ENCODE data around the gene TBX18. TPM values are rescaled to one million over a fixed set of nuclear protein-coding genes. Genes with fewer than 3 reads are reported as not detected.

The TBX18 gene
- total and polyA plus RNA-seq, 4 donors: 0.10 to 0.59 (median 0.19) TPM; not detected in 1

DNA sequence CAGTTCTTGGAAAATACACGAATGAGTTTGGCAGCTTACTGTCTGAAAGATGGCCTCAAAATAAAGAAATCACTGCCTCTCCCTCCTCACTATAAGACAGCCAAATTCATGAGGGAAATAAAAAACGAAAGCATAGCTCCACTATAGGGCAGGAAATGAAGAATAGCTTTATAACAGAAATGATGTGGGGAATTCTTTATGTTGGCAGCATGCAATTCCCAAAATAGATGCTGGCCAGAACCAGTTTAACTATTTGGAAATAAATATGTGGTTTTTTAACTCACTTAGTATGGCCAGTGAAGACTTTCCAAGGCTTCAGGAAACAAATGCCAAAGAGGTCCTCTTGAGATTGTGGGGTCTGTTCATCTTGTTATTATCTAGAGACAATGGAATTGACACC lies 100.5 kb downstream of the TBX18 start:
- Histone ChIP-seq H3K27me3 (ENCODE audit: control insufficient read depth in 4 of 4, insufficient read depth in 4 of 4, low read length in 3 of 4) (peaks cover 0 to 2% (median 0%) of the 10 kb centered on the region in 4 donors), H3K36me3 (ENCODE audit: control insufficient read depth in 4 of 4, insufficient read depth in 3 of 4, low read depth in 1 of 4, low read length in 3 of 4) (no peaks in the 10 kb centered on the region), H3K9ac (ENCODE audit: low read depth in 1 of 2, low read length in 2 of 2) (no peak overlapping the region), H3K4me3 (ENCODE audit: low read depth in 1 of 3, low read length in 3 of 3) (no peak overlapping the region), H3K4me1 (ENCODE audit: control insufficient read depth in 4 of 4, insufficient read depth in 4 of 4, low read length in 3 of 4) (no peaks in the 10 kb centered on the region), H3K27ac (ENCODE audit: low read depth in 1 of 2, low read length in 2 of 2) (no peak overlapping the region), H3K9me3 (ENCODE audit: control insufficient read depth in 4 of 4, low read length in 3 of 4) (no peaks in the 10 kb centered on the region)
- WGBS: 51% methylated on average over 2 of the region's 2 CpGs
- TF ChIP-seq FOXA2 (IDR thresholded peaks at IDR 0.05) (no peak), EGR1 (IDR thresholded peaks at IDR 0.05; ENCODE audit: low read depth in 2 of 2) (no peak), RAD21 (IDR thresholded peaks at IDR 0.05) (no peak), RXRA (IDR thresholded peaks at IDR 0.05) (no peak), TAF1 (conservative IDR thresholded peaks at IDR 0.05) (no peak)
- TF ChIP-seq, protein P1, sequence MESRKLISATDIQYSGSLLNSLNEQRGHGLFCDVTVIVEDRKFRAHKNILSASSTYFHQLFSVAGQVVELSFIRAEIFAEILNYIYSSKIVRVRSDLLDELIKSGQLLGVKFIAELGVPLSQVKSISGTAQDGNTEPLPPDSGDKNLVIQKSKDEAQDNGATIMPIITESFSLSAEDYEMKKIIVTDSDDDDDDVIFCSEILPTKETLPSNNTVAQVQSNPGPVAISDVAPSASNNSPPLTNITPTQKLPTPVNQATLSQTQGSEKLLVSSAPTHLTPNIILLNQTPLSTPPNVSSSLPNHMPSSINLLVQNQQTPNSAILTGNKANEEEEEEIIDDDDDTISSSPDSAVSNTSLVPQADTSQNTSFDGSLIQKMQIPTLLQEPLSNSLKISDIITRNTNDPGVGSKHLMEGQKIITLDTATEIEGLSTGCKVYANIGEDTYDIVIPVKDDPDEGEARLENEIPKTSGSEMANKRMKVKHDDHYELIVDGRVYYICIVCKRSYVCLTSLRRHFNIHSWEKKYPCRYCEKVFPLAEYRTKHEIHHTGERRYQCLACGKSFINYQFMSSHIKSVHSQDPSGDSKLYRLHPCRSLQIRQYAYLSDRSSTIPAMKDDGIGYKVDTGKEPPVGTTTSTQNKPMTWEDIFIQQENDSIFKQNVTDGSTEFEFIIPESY (IDR thresholded peaks at IDR 0.05): no peak
- TF ChIP-seq, protein P2, sequence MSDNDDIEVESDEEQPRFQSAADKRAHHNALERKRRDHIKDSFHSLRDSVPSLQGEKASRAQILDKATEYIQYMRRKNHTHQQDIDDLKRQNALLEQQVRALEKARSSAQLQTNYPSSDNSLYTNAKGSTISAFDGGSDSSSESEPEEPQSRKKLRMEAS (IDR thresholded peaks at IDR 0.05): no peak
- TF ChIP-seq, protein P3, sequence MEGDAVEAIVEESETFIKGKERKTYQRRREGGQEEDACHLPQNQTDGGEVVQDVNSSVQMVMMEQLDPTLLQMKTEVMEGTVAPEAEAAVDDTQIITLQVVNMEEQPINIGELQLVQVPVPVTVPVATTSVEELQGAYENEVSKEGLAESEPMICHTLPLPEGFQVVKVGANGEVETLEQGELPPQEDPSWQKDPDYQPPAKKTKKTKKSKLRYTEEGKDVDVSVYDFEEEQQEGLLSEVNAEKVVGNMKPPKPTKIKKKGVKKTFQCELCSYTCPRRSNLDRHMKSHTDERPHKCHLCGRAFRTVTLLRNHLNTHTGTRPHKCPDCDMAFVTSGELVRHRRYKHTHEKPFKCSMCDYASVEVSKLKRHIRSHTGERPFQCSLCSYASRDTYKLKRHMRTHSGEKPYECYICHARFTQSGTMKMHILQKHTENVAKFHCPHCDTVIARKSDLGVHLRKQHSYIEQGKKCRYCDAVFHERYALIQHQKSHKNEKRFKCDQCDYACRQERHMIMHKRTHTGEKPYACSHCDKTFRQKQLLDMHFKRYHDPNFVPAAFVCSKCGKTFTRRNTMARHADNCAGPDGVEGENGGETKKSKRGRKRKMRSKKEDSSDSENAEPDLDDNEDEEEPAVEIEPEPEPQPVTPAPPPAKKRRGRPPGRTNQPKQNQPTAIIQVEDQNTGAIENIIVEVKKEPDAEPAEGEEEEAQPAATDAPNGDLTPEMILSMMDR (IDR thresholded peaks at IDR 0.05; ENCODE audit: low read depth, low read length, missing input control): no peak
- DNase-seq (ENCODE audit: low spot score): no peak

DNA sequence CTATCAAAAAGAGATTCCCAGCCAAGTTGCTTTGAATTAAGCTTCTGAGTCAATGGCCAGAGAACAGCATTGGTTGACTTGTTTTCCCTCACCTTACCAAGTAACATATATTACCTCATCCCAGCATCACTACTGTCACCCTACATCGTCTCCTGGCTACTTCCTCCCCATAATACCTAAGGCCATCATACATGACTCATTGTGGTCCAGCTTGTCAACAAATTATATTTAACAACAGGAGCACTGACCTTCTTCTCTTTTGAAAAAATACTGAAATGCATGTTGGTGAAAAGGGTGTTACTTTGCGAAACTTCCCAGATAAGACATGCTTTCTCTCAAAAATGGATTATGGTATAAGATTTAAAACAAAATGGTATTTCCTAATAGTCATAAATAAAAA lies 106.9 kb downstream of the TBX18 start:
- Histone ChIP-seq H3K9me3 (ENCODE audit: control insufficient read depth in 4 of 4, low read length in 3 of 4) (peaks cover 0 to 1% (median 0%) of the 10 kb centered on the region in 4 donors), H3K9ac (ENCODE audit: low read depth in 1 of 2, low read length in 2 of 2) (no peak overlapping the region), H3K27ac (ENCODE audit: low read depth in 1 of 2, low read length in 2 of 2) (no peak overlapping the region), H3K4me1 (ENCODE audit: control insufficient read depth in 4 of 4, insufficient read depth in 4 of 4, low read length in 3 of 4) (no peaks in the 10 kb centered on the region), H3K4me3 (ENCODE audit: low read depth in 1 of 3, low read length in 3 of 3) (no peak overlapping the region), H3K36me3 (ENCODE audit: control insufficient read depth in 4 of 4, insufficient read depth in 3 of 4, low read depth in 1 of 4, low read length in 3 of 4) (no peaks in the 10 kb centered on the region), H3K27me3 (ENCODE audit: control insufficient read depth in 4 of 4, insufficient read depth in 4 of 4, low read length in 3 of 4) (no peaks in the 10 kb centered on the region)
- WGBS: 83% methylated on average over 2 of the region's 2 CpGs
- TF ChIP-seq HNF4G (IDR thresholded peaks at IDR 0.05) (no peak), HNF4A (conservative IDR thresholded peaks at IDR 0.05) (no peak), GABPA (IDR thresholded peaks at IDR 0.05 in 1 of 2, conservative IDR thresholded peaks at IDR 0.05 in 1 of 2) (no peak), RAD21 (IDR thresholded peaks at IDR 0.05) (no peak), EGR1 (IDR thresholded peaks at IDR 0.05; ENCODE audit: low read depth in 2 of 2) (no peak), FOXA1 (IDR thresholded peaks at IDR 0.05) (no peak)
- TF ChIP-seq, protein P1 (IDR thresholded peaks at IDR 0.05): no peak
- TF ChIP-seq, protein P4, sequence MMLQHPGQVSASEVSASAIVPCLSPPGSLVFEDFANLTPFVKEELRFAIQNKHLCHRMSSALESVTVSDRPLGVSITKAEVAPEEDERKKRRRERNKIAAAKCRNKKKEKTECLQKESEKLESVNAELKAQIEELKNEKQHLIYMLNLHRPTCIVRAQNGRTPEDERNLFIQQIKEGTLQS (IDR thresholded peaks at IDR 0.05): no peak
- TF ChIP-seq, protein P2 (IDR thresholded peaks at IDR 0.05): no peak
- TF ChIP-seq, protein P5, sequence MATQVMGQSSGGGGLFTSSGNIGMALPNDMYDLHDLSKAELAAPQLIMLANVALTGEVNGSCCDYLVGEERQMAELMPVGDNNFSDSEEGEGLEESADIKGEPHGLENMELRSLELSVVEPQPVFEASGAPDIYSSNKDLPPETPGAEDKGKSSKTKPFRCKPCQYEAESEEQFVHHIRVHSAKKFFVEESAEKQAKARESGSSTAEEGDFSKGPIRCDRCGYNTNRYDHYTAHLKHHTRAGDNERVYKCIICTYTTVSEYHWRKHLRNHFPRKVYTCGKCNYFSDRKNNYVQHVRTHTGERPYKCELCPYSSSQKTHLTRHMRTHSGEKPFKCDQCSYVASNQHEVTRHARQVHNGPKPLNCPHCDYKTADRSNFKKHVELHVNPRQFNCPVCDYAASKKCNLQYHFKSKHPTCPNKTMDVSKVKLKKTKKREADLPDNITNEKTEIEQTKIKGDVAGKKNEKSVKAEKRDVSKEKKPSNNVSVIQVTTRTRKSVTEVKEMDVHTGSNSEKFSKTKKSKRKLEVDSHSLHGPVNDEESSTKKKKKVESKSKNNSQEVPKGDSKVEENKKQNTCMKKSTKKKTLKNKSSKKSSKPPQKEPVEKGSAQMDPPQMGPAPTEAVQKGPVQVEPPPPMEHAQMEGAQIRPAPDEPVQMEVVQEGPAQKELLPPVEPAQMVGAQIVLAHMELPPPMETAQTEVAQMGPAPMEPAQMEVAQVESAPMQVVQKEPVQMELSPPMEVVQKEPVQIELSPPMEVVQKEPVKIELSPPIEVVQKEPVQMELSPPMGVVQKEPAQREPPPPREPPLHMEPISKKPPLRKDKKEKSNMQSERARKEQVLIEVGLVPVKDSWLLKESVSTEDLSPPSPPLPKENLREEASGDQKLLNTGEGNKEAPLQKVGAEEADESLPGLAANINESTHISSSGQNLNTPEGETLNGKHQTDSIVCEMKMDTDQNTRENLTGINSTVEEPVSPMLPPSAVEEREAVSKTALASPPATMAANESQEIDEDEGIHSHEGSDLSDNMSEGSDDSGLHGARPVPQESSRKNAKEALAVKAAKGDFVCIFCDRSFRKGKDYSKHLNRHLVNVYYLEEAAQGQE (IDR thresholded peaks at IDR 0.05): no peak
- DNase-seq (ENCODE audit: low spot score): no peak
